ENCODE results near the gene SLC23A2. TPM values are rescaled to one million over a fixed set of nuclear protein-coding genes. Genes with fewer than 3 reads are reported as not detected.
"Not testable (repeated sequence)": the region's sequence is repeated elsewhere in the genome, so short reads cannot be mapped to it uniquely, and the experiment has no call there.

SLC23A2 gene
- total RNA-seq, 1 donor from 2014 or later = 20.8 TPM

DNA sequence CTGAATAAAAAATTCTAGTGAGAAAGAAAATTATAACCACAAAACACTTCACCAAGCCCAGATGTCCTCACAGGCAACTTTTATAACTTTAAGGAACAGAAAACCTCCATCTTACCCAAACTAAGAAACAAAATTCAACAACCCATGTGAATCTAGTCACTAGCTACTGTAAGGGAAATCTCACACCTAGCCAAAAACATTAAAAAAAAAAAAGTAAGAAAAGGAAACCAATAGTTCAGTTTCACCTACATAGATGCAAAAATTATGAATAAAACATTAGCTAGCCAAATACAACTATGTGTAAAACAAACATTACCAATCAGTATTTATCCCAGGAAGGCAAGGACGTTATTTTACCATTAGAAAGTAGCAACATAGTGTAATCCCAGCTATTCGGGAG lies 35.5 kb upstream of the SLC23A2 start:
- no peak overlapping the region for H3K4me3 Mint-ChIP-seq (ENCODE audit: unreplicated experiment)
- DNase-seq (ENCODE audit: low read depth) (no peak), FAIRE-seq (no peak)
- Histone ChIP-seq H3K9ac (ENCODE audit: low read length) (no peak overlapping the region), H2AFZ (ENCODE audit: low read depth, low read length) (no peak overlapping the region), H3K9me3 (ENCODE audit: insufficient read depth, low read depth, low read length) (no peaks in the 10 kb centered on the region), H3K27ac (ENCODE audit: low read depth, low read length) (no peak overlapping the region), H3K79me2 (ENCODE audit: insufficient read depth, low read length) (no peaks in the 10 kb centered on the region), H3K4me3 (ENCODE audit: insufficient read depth, low read depth, low read length) (no peak overlapping the region), H3K4me1 (ENCODE audit: insufficient read depth, low read length) (peaks cover 6% of the 10 kb centered on the region), H4K20me1 (ENCODE audit: insufficient read depth, low read length) (no peaks in the 10 kb centered on the region), H3K36me3 (ENCODE audit: insufficient read depth, low read length) (no peaks in the 10 kb centered on the region), H3K4me2 (ENCODE audit: low read length) (no peak overlapping the region), H3K27me3 (ENCODE audit: insufficient read depth, low read length) (no peaks in the 10 kb centered on the region)
- no peaks in the 10 kb centered on the region for H3K27me3 Mint-ChIP-seq (ENCODE audit: low read depth, unreplicated experiment)
- H3K4me1 Mint-ChIP-seq (ENCODE audit: low read depth, unreplicated experiment) = peaks cover 13% of the 10 kb centered on the region
- no peaks in the 10 kb centered on the region for H3K9me3 Mint-ChIP-seq (ENCODE audit: unreplicated experiment)
- H3K36me3 Mint-ChIP-seq (ENCODE audit: low read depth, unreplicated experiment) = no peaks in the 10 kb centered on the region
- TF ChIP-seq EZH2 (IDR thresholded peaks at IDR 0.05; ENCODE audit: insufficient read depth, low read length) = no peak
- TF ChIP-seq, protein P1, sequence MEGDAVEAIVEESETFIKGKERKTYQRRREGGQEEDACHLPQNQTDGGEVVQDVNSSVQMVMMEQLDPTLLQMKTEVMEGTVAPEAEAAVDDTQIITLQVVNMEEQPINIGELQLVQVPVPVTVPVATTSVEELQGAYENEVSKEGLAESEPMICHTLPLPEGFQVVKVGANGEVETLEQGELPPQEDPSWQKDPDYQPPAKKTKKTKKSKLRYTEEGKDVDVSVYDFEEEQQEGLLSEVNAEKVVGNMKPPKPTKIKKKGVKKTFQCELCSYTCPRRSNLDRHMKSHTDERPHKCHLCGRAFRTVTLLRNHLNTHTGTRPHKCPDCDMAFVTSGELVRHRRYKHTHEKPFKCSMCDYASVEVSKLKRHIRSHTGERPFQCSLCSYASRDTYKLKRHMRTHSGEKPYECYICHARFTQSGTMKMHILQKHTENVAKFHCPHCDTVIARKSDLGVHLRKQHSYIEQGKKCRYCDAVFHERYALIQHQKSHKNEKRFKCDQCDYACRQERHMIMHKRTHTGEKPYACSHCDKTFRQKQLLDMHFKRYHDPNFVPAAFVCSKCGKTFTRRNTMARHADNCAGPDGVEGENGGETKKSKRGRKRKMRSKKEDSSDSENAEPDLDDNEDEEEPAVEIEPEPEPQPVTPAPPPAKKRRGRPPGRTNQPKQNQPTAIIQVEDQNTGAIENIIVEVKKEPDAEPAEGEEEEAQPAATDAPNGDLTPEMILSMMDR (IDR thresholded peaks at IDR 0.05; ENCODE audit: insufficient read depth, low read depth, low read length) = no peak
- no peak overlapping the region for H3K27ac Mint-ChIP-seq (ENCODE audit: unreplicated experiment)

DNA sequence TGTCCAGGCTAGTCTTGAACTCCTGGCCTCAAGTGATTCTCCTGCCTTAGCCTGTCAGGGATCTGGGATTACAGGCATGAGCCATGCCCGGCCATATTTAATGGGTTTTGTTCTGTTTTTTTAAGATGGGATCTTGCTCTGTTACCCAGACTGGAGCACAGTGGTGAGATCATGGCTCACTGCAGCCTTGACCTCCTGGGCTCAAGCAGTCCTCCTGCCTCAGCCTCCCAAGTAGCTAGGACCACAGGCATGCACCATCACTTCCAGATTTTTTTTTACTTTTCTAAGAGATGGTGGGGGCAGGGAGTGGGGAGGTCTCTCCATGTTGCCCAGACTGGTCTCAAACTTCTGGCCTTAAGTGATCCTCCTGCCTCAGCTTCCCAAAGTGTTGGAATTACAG lies 34.2 kb upstream of the SLC23A2 start:
- not testable (repeated sequence) for H3K9me3 Mint-ChIP-seq (ENCODE audit: unreplicated experiment); H3K4me1 ChIP-seq (ENCODE audit: insufficient read depth, low read length); H3K9me3 ChIP-seq (ENCODE audit: insufficient read depth, low read depth, low read length); H3K27me3 ChIP-seq (ENCODE audit: insufficient read depth, low read length); FAIRE-seq; DNase-seq (ENCODE audit: low read depth); H3K4me3 ChIP-seq (ENCODE audit: insufficient read depth, low read depth, low read length); H3K79me2 ChIP-seq (ENCODE audit: insufficient read depth, low read length); H3K27ac ChIP-seq (ENCODE audit: low read depth, low read length); H3K27ac Mint-ChIP-seq (ENCODE audit: unreplicated experiment); H3K4me3 Mint-ChIP-seq (ENCODE audit: unreplicated experiment); H3K36me3 Mint-ChIP-seq (ENCODE audit: low read depth, unreplicated experiment); H3K9ac ChIP-seq (ENCODE audit: low read length); H4K20me1 ChIP-seq (ENCODE audit: insufficient read depth, low read length); H3K36me3 ChIP-seq (ENCODE audit: insufficient read depth, low read length); H3K4me2 ChIP-seq (ENCODE audit: low read length); H2AFZ ChIP-seq (ENCODE audit: low read depth, low read length); H3K27me3 Mint-ChIP-seq (ENCODE audit: low read depth, unreplicated experiment)
- H3K4me1 Mint-ChIP-seq (ENCODE audit: low read depth, unreplicated experiment) = peaks cover 12% of the 10 kb centered on the region

DNA sequence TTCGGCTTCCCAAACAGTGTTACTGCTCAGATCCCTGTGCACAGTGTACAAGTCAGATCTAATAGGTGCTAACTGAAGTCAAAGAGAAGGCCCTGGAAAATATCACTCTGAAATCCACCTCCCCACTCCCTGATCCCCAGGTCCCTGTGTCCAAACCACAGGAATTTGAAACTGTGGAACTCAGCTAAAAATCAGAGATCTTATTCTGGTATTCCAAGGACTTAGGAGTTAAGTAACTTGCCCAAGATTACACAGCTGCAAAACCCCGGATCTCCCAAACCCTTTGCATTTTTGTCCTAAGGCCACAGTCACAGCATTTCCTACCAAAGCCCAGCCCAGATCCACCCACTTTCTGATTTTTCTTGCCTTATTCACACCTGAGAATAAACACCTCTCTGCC lies 32.3 kb upstream of the SLC23A2 start:
- no peak for TF ChIP-seq EZH2 (IDR thresholded peaks at IDR 0.05; ENCODE audit: insufficient read depth, low read length)
- TF ChIP-seq, protein P1 (IDR thresholded peaks at IDR 0.05; ENCODE audit: insufficient read depth, low read depth, low read length) = no peak
- peaks cover 6% of the 10 kb centered on the region for H3K4me1 ChIP-seq (ENCODE audit: insufficient read depth, low read length)
- no peak overlapping the region for H3K4me3 ChIP-seq (ENCODE audit: insufficient read depth, low read depth, low read length)
- H4K20me1 ChIP-seq (ENCODE audit: insufficient read depth, low read length) = no peaks in the 10 kb centered on the region
- H3K9me3 Mint-ChIP-seq (ENCODE audit: unreplicated experiment) = peaks cover 2% of the 10 kb centered on the region
- DNase-seq (ENCODE audit: low read depth) (peak; percentile 61), FAIRE-seq (no peak)
- H3K9ac ChIP-seq (ENCODE audit: low read length) = no peak overlapping the region
- peak overlapping the region; percentile 13 for H3K27ac Mint-ChIP-seq (ENCODE audit: unreplicated experiment)
- H3K36me3 Mint-ChIP-seq (ENCODE audit: low read depth, unreplicated experiment) = no peaks in the 10 kb centered on the region
- H3K9me3 ChIP-seq (ENCODE audit: insufficient read depth, low read depth, low read length) = no peaks in the 10 kb centered on the region
- peak overlapping the region; percentile 4 for H3K4me2 ChIP-seq (ENCODE audit: low read length)
- no peak overlapping the region for H3K27ac ChIP-seq (ENCODE audit: low read depth, low read length)
- no peaks in the 10 kb centered on the region for H3K27me3 Mint-ChIP-seq (ENCODE audit: low read depth, unreplicated experiment)
- H3K79me2 ChIP-seq (ENCODE audit: insufficient read depth, low read length) = no peaks in the 10 kb centered on the region
- H3K27me3 ChIP-seq (ENCODE audit: insufficient read depth, low read length) = no peaks in the 10 kb centered on the region
- peak overlapping the region; percentile 7 for H3K4me3 Mint-ChIP-seq (ENCODE audit: unreplicated experiment)
- H3K4me1 Mint-ChIP-seq (ENCODE audit: low read depth, unreplicated experiment) = peaks cover 17% of the 10 kb centered on the region
- H3K36me3 ChIP-seq (ENCODE audit: insufficient read depth, low read length) = no peaks in the 10 kb centered on the region
- no peak overlapping the region for H2AFZ ChIP-seq (ENCODE audit: low read depth, low read length)

DNA sequence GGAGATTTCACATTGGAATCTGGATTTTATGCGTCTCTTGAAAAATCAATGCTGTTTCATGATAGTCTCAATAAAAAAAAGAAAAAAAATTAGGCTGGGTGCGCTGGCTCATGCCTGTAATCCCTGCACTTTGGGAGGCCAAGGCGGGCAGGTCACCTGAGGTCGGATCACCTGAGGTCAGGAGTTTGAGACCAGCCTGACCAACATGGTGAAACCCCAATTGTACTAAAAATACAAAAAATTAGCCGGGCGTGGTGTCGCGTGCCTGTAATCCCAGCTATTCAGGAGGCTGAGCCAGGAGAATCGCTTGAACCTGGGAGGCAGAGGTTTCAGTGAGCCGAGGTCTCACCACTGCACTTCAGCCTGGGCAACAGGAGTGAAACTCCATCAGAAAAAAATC lies 30.4 kb upstream of the SLC23A2 start:
- not testable (repeated sequence) for DNase-seq (ENCODE audit: low read depth); H3K79me2 ChIP-seq (ENCODE audit: insufficient read depth, low read length); H3K27ac ChIP-seq (ENCODE audit: low read depth, low read length); H3K36me3 ChIP-seq (ENCODE audit: insufficient read depth, low read length); FAIRE-seq; H4K20me1 ChIP-seq (ENCODE audit: insufficient read depth, low read length); H3K4me3 Mint-ChIP-seq (ENCODE audit: unreplicated experiment); H2AFZ ChIP-seq (ENCODE audit: low read depth, low read length); H3K9me3 ChIP-seq (ENCODE audit: insufficient read depth, low read depth, low read length); H3K9me3 Mint-ChIP-seq (ENCODE audit: unreplicated experiment); H3K36me3 Mint-ChIP-seq (ENCODE audit: low read depth, unreplicated experiment); H3K4me2 ChIP-seq (ENCODE audit: low read length); H3K27me3 ChIP-seq (ENCODE audit: insufficient read depth, low read length); H3K27ac Mint-ChIP-seq (ENCODE audit: unreplicated experiment); H3K27me3 Mint-ChIP-seq (ENCODE audit: low read depth, unreplicated experiment); H3K4me1 ChIP-seq (ENCODE audit: insufficient read depth, low read length); H3K9ac ChIP-seq (ENCODE audit: low read length); H3K4me3 ChIP-seq (ENCODE audit: insufficient read depth, low read depth, low read length)
- peaks cover 17% of the 10 kb centered on the region for H3K4me1 Mint-ChIP-seq (ENCODE audit: low read depth, unreplicated experiment)

All from astrocyte (in vitro differentiated cells and primary cell).